Measurements from ENCODE around the gene RRAGD. TPM values are rescaled to one million over a fixed set of nuclear protein-coding genes. Genes with fewer than 3 reads are reported as not detected.

The RRAGD gene
- polyA plus RNA-seq, 1 of the 3 experiments (the other 2 are of a cell fraction) = 0.07 TPM

DNA sequence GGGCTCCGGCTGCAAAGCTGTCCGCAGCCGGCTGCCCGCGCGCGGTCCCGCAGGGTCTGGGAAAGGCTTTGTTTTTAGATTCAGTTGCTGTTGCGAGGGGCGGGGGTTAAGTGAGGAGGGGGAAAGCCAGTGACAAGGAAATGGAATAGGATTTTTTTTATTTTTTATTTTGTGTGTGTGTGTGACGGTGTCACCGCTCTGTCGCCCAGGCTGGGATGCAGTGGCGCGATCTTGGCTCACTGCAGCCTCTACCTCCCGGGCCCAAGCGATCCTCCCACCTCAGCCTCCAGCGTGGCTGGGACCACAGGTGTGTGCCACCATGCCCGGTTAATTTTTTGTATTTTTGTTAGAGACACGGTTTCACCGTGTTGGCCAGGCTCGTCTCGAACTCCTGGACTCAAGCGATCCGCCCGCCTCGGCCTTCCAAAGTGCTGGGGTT is 58.9 kb downstream of the RRAGD start (continued):
- TF ChIP-seq GATA2 (CRISPR knock-in tag; IDR thresholded peaks at IDR 0.05) (no peak), TCF12 (IDR thresholded peaks at IDR 0.05) (no peak), RAD21 (IDR thresholded peaks at IDR 0.05; ENCODE audit: low read length) (no peak), FOXJ3 (CRISPR knock-in tag; IDR thresholded peaks at IDR 0.05) (no peak), FOXM1 (IDR thresholded peaks at IDR 0.05; ENCODE audit: low read depth) (no peak), EZH2phosphoT487 (IDR thresholded peaks at IDR 0.05; ENCODE audit: borderline replicate concordance, low read depth) (no peak), CTCF (IDR thresholded peaks at IDR 0.05) (no peak), TAF1 (IDR thresholded peaks at IDR 0.05; ENCODE audit: borderline replicate concordance, low read depth, low read length) (no peak), GABPA (IDR thresholded peaks at IDR 0.05; ENCODE audit: low read depth) (no peak)
- TF ChIP-seq, protein P1, sequence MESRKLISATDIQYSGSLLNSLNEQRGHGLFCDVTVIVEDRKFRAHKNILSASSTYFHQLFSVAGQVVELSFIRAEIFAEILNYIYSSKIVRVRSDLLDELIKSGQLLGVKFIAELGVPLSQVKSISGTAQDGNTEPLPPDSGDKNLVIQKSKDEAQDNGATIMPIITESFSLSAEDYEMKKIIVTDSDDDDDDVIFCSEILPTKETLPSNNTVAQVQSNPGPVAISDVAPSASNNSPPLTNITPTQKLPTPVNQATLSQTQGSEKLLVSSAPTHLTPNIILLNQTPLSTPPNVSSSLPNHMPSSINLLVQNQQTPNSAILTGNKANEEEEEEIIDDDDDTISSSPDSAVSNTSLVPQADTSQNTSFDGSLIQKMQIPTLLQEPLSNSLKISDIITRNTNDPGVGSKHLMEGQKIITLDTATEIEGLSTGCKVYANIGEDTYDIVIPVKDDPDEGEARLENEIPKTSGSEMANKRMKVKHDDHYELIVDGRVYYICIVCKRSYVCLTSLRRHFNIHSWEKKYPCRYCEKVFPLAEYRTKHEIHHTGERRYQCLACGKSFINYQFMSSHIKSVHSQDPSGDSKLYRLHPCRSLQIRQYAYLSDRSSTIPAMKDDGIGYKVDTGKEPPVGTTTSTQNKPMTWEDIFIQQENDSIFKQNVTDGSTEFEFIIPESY (IDR thresholded peaks at IDR 0.05; ENCODE audit: borderline replicate concordance, low read depth) = no peak

GRCh38 chr6:89352278-89353117 is 59.6 kb downstream of the RRAGD start, which contains the start of gene UBE2J1:
Gene UBE2J1, minus strand, starts transcription at chr6:89352722. Its CDS starts 153 bp downstream, at chr6:89352569.
- Histone ChIP-seq H3F3A (replicated peaks; ENCODE audit: insufficient read depth) (peaks cover 7% of the 10 kb centered on the region), H2AFZ (ENCODE audit: low read depth) (peak within 1 kb of the TSS; percentile 86), H3K27ac (ENCODE audit: low read depth in 2 of 2, low read length in 1 of 2) (peak within 1 kb of the TSS; percentile 93), H3K9me3 (no peaks in the 10 kb centered on the region), H3K79me2 (ENCODE audit: insufficient read depth) (peaks cover 56% of the 10 kb centered on the region), H3K9ac (peak within 1 kb of the TSS; percentile 96), H4K20me1 (ENCODE audit: insufficient read depth) (peaks cover 31% of the 10 kb centered on the region), H3K4me3 (ENCODE audit: low read depth in 2 of 2, low read length in 1 of 2) (peak within 1 kb of the TSS; percentile 87 to 89), H3K4me2 (peak within 1 kb of the TSS; percentile 77), H3K4me1 (ENCODE audit: control insufficient read depth in 1 of 2, insufficient read depth in 2 of 2, low read depth in 1 of 2, low read length in 1 of 2) (peaks cover 16 to 26% of the 10 kb centered on the region in 2 experiments), H3K36me3 (replicated peaks in 1 of 2; ENCODE audit: control insufficient read depth in 1 of 2, insufficient read depth in 2 of 2, low read length in 1 of 2) (no peaks in the 10 kb centered on the region), H3K27me3 (ENCODE audit: insufficient read depth) (no peaks in the 10 kb centered on the region), H3K9me2 (no peaks in the 10 kb centered on the region)
- ChIA-PET POLR2A (interaction anchor here (0.7 to 2.4 kb wide), 6 partner anchors 13 to 370 kb away, joined by 3 to 9 read pairs (median 4); partner anchors contain the start of gene PNRC1), CTCF (interaction anchor here (1.0 to 4.5 kb wide), 7 partner anchors 8 to 235 kb away, joined by 3 to 34 read pairs (median 3); no protein-coding TSS in a partner anchor)
- under 1% methylated on average over 22 of the region's 102 CpGs for WGBS (ENCODE audit: low lambda C conversion rate)
- DNase-seq = peak; percentile 95
- TF ChIP-seq, protein P2, sequence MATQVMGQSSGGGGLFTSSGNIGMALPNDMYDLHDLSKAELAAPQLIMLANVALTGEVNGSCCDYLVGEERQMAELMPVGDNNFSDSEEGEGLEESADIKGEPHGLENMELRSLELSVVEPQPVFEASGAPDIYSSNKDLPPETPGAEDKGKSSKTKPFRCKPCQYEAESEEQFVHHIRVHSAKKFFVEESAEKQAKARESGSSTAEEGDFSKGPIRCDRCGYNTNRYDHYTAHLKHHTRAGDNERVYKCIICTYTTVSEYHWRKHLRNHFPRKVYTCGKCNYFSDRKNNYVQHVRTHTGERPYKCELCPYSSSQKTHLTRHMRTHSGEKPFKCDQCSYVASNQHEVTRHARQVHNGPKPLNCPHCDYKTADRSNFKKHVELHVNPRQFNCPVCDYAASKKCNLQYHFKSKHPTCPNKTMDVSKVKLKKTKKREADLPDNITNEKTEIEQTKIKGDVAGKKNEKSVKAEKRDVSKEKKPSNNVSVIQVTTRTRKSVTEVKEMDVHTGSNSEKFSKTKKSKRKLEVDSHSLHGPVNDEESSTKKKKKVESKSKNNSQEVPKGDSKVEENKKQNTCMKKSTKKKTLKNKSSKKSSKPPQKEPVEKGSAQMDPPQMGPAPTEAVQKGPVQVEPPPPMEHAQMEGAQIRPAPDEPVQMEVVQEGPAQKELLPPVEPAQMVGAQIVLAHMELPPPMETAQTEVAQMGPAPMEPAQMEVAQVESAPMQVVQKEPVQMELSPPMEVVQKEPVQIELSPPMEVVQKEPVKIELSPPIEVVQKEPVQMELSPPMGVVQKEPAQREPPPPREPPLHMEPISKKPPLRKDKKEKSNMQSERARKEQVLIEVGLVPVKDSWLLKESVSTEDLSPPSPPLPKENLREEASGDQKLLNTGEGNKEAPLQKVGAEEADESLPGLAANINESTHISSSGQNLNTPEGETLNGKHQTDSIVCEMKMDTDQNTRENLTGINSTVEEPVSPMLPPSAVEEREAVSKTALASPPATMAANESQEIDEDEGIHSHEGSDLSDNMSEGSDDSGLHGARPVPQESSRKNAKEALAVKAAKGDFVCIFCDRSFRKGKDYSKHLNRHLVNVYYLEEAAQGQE (IDR thresholded peaks at IDR 0.05; ENCODE audit: low read depth, low read length) = no peak; the same call in 1 of the 2 replicates
- TF ChIP-seq MAX (IDR thresholded peaks at IDR 0.05; ENCODE audit: low read depth) (peak; percentile 55), MXI1 (IDR thresholded peaks at IDR 0.05; ENCODE audit: low read depth, low read length) (0 out of 2 replicates have a peak, but pooled peaks have one; percentile 41), POLR2AphosphoS5 (IDR thresholded peaks at IDR 0.05; ENCODE audit: low read depth, low read length) (no peak), GABPA (IDR thresholded peaks at IDR 0.05; ENCODE audit: low read depth) (no peak), TEAD4 (IDR thresholded peaks at IDR 0.05; ENCODE audit: borderline replicate concordance, insufficient read depth) (no peak), NRF1 (IDR thresholded peaks at IDR 0.05; ENCODE audit: low read depth, low read length) (peak; percentile 24; the same call in 1 of the 2 replicates), TCF12 (IDR thresholded peaks at IDR 0.05) (no peak; the same call in 1 of the 2 replicates), CTCF (IDR thresholded peaks at IDR 0.05) (peak; percentile 4; the same call in 1 of the 2 replicates)
- TF ChIP-seq, protein P3, sequence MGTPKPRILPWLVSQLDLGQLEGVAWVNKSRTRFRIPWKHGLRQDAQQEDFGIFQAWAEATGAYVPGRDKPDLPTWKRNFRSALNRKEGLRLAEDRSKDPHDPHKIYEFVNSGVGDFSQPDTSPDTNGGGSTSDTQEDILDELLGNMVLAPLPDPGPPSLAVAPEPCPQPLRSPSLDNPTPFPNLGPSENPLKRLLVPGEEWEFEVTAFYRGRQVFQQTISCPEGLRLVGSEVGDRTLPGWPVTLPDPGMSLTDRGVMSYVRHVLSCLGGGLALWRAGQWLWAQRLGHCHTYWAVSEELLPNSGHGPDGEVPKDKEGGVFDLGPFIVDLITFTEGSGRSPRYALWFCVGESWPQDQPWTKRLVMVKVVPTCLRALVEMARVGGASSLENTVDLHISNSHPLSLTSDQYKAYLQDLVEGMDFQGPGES (IDR thresholded peaks at IDR 0.05; ENCODE audit: low read depth, low read length) = no peak
